Natural killer cell (primary cell): ENCODE measurements around the gene FLYWCH1. TPM values are rescaled to one million over a fixed set of nuclear protein-coding genes. Genes with fewer than 3 reads are reported as not detected.

ENCODE experiments used
- ATAC-seq, 3 donors: fragments of 150-1000 bp in 2 of 3; fragments of 200-7000 bp in 1 of 3; cut with Tn5 transposase; 1 replicate in 1 of 3; 2 replicates in 2 of 3; pipeline ENCODE4 v1.10.0; 2021; ENCODE audit warnings: mild to moderate bottlenecking in 2 of 3, moderate library complexity in 2 of 3
- DNase-seq, 2 donors: peaks; one replicate each; pipeline versions ENCODE4 v3.0.0 to v3.0.0-alpha.2; 2013 to 2021; ENCODE audit warnings: mixed read lengths in 1 of 2
- H3K27ac ChIP-seq: one replicate; pipeline ENCODE4 v1.5.1; 2013; ENCODE audit warnings: mild to moderate bottlenecking, low read length
- H3K27me3 ChIP-seq: one replicate; pipeline ENCODE4 v1.6.1; 2013; ENCODE audit warnings: low read length; ENCODE audit not compliant: control insufficient read depth, insufficient read depth
- H3K36me3 ChIP-seq: one replicate; pipeline ENCODE4 v1.6.1; 2013; ENCODE audit warnings: low read length; ENCODE audit not compliant: control insufficient read depth, insufficient read depth
- H3K4me1 ChIP-seq: one replicate; pipeline ENCODE4 v1.6.1; 2013; ENCODE audit warnings: low read length; ENCODE audit not compliant: control insufficient read depth, insufficient read depth
- H3K4me3 ChIP-seq: one replicate; pipeline ENCODE4 v1.5.1; 2013; ENCODE audit warnings: low read length
- H3K9me3 ChIP-seq: one replicate; pipeline ENCODE4 v1.6.1; 2013; ENCODE audit warnings: low read length; ENCODE audit not compliant: control insufficient read depth, insufficient read depth
- H3K27ac Mint-ChIP-seq, 2 donors: one replicate each; pipeline ENCODE4 v1.8.0; 2022; ENCODE audit warnings: mild to moderate bottlenecking in 2 of 2, mixed read lengths in 2 of 2, moderate library complexity in 1 of 2
- H3K27me3 Mint-ChIP-seq, 2 donors: one replicate each; pipeline ENCODE4 v1.8.0; 2022; ENCODE audit warnings: low read depth in 2 of 2, mixed read lengths in 2 of 2
- H3K36me3 Mint-ChIP-seq: one replicate; pipeline ENCODE4 v1.8.0; 2022; ENCODE audit warnings: mixed read lengths
- H3K4me1 Mint-ChIP-seq, 2 donors: one replicate each; pipeline ENCODE4 v1.8.0; 2022; ENCODE audit warnings: mixed read lengths in 2 of 2
- H3K4me3 Mint-ChIP-seq: one replicate; pipeline ENCODE4 v1.8.0; 2022; ENCODE audit warnings: mild to moderate bottlenecking, moderate library complexity, mixed read lengths
- H3K9me3 Mint-ChIP-seq, 2 donors: one replicate each; pipeline ENCODE4 v1.8.0; 2022; ENCODE audit warnings: mixed read lengths in 2 of 2
- WGBS: methylation state at CpG from one replicate; pipeline ENCODE4 v1.1.7; 2013; ENCODE audit warnings: missing lambda C conversion rate; ENCODE audit not compliant: insufficient coverage; 5-methylcytosine and 5-hydroxymethylcytosine counted together
- intact Hi-C: fragments of 100-400 bp; cut with micrococcal nuclease; formaldehyde crosslinking; loops from one replicate; pipeline ENCODE4 v1.14.2; 2022
- total RNA-seq, 4 donors: library from RNA; stranded (reverse); fragments of 120-200 nt in 1 of 4; gene quantifications; one replicate each; pipeline versions ENCODE4 v1.2.3 to v1.2.4, GENCODE V29; 2013 to 2022
- TF ChIP-seq, protein P1 (sequence below): fragments of 200-600 bp; IDR thresholded peaks from one replicate; pipeline ENCODE4 v1.8.0; 2022; ENCODE audit warnings: antibody characterized with exemption

The FLYWCH1 gene
- total RNA-seq, 3 donors from 2014 or later (not counting 1 experiment from before 2014, with no cell fraction given), result 85.1 to 148 (median 130) TPM

DNA sequence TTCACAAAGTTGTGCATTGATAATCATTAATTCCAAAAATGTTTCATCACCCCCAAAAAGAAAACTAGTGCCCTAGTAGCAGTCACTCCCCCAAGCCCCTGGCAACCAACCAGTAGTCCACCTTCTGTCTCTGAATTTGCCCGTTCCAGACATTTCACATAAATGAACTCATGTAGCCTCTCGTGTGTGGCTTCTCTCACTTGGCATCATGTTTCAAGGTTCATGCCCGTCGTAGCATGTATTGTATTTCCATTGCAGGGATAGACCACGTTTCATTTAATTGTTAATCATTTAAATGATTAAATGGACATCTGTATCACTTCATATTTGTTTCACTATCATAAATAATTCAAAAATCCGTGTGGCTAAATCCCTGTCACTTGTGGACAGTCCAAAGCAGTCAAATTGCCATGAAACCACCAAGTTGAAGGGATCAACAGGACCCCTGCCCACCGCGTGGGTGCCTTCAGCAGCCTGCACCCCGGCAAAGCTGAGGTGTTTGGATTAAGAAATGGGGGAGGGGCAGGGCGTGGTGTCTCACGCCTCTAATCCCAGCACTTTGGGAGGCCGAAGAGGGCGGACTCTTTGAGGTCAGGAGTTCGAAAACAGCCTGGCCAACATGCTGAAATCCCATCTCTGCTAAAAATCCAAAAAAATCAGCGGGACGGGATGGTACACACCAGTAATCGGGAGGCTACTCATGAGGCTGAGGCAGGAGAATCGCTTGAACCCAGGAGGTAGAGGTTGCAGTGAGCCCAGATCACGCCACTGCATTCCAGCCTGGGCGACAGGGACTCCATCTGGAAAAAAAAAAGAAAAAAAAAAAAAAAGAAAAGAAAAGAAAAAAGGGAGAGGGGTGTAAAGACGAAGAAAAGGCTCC is 37.5 kb upstream of the FLYWCH1 start:
- H3K27me3 Mint-ChIP-seq, result no peaks in the 10 kb centered on the region
- H3K36me3 ChIP-seq, result no peaks in the 10 kb centered on the region
- no peaks in the 10 kb centered on the region for H3K27me3 ChIP-seq
- H3K4me1 ChIP-seq, result peaks cover 10% of the 10 kb centered on the region
- no peak overlapping the region for H3K27ac ChIP-seq
- intact Hi-C loops, result loop anchor here (2.0 kb wide), 1 partner anchor 45 kb away; no protein-coding TSS in a partner anchor
- DNase-seq, result no peak
- 74% methylated on average over 21 of the region's 21 CpGs for WGBS
- no peaks in the 10 kb centered on the region for H3K4me1 Mint-ChIP-seq
- TF ChIP-seq, protein P1, sequence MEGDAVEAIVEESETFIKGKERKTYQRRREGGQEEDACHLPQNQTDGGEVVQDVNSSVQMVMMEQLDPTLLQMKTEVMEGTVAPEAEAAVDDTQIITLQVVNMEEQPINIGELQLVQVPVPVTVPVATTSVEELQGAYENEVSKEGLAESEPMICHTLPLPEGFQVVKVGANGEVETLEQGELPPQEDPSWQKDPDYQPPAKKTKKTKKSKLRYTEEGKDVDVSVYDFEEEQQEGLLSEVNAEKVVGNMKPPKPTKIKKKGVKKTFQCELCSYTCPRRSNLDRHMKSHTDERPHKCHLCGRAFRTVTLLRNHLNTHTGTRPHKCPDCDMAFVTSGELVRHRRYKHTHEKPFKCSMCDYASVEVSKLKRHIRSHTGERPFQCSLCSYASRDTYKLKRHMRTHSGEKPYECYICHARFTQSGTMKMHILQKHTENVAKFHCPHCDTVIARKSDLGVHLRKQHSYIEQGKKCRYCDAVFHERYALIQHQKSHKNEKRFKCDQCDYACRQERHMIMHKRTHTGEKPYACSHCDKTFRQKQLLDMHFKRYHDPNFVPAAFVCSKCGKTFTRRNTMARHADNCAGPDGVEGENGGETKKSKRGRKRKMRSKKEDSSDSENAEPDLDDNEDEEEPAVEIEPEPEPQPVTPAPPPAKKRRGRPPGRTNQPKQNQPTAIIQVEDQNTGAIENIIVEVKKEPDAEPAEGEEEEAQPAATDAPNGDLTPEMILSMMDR, result no peak
- H3K9me3 Mint-ChIP-seq, result no peaks in the 10 kb centered on the region
- H3K9me3 ChIP-seq, result no peaks in the 10 kb centered on the region
- no peak for ATAC-seq
- H3K4me3 Mint-ChIP-seq, result no peak overlapping the region
- no peaks in the 10 kb centered on the region for H3K36me3 Mint-ChIP-seq
- no peak overlapping the region for H3K4me3 ChIP-seq
- no peak overlapping the region for H3K27ac Mint-ChIP-seq

DNA sequence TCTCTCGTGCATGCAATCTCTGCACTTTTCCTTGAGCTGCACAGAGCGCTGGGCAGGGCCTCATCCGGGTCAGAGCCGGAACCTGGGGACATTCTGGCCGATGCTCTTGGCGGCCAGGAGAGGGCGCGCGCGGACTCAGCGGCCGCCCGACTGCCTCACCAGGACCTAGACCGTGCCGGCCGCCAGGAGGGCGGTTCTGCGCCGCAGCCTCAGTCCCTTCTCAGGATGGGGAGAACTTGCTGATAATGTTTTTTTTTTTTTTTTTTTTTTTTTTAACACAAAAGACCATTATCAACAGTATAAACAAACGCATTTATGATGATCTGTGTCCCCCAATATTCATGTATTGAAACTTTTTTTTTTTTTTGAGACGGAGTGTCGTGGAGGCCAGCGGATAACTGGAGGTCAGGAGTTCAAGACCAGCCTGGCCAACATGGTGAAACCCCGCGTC is 36.8 kb upstream of the FLYWCH1 start:
- Mint-ChIP-seq H3K9me3 (no peaks in the 10 kb centered on the region), H3K36me3 (no peaks in the 10 kb centered on the region), H3K4me3 (no peak overlapping the region), H3K4me1 (no peaks in the 10 kb centered on the region), H3K27me3 (no peaks in the 10 kb centered on the region), H3K27ac (no peak overlapping the region)
- Histone ChIP-seq H3K36me3 (no peaks in the 10 kb centered on the region), H3K27me3 (no peaks in the 10 kb centered on the region), H3K9me3 (no peaks in the 10 kb centered on the region), H3K4me3 (no peak overlapping the region), H3K4me1 (peaks cover 10% of the 10 kb centered on the region), H3K27ac (no peak overlapping the region)
- ATAC-seq (peak; percentile 98 to 100 (median 100)), DNase-seq (peak; percentile 60 to 87)
- intact Hi-C loops, result loop anchor here (2.0 kb wide), 1 partner anchor 44 kb away; no protein-coding TSS in a partner anchor
- TF ChIP-seq, protein P1, result peak; percentile 90
- 17% methylated on average over 19 of the region's 25 CpGs for WGBS

DNA sequence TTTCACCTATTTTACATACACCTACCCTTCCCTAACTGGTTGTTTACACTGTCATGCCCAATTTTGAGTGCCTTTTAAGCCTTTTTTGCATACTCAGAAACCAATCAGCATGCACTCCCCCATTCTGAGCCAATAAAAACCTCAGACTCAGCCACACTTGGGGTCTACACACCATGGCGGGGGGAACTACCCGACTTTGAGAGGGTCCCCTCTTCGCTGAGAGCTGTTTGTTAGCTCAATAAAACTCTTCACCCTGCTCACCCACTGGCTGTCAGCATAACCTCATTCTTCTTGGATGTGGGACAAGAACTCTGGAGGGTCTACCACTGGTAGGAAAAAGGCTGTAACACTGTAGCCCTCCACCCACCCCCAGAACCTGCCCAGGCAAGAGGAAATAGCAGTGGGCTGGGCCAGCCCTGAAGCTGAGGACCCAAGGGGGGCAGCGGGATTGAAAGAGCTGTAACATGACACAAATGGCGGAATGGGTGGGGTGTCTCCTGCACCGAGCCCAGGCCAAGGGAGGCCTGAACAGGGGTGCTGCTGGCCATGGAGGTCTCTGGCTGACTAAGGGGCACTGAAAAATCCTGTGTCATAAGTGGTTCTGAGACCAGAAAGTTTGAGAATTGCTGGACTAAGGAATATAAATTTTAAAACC is 31.8 kb upstream of the FLYWCH1 start:
- no peak for ATAC-seq
- no peak for DNase-seq
- Histone ChIP-seq H3K27ac (no peak overlapping the region), H3K27me3 (no peaks in the 10 kb centered on the region), H3K4me3 (no peak overlapping the region), H3K4me1 (peaks cover 18% of the 10 kb centered on the region), H3K9me3 (no peaks in the 10 kb centered on the region), H3K36me3 (no peaks in the 10 kb centered on the region)
- Mint-ChIP-seq H3K4me3 (peak overlapping the region; percentile 25), H3K9me3 (no peaks in the 10 kb centered on the region), H3K36me3 (no peaks in the 10 kb centered on the region), H3K27ac (no peak overlapping the region), H3K4me1 (peaks cover 7 to 18% of the 10 kb centered on the region in 2 donors), H3K27me3 (no peaks in the 10 kb centered on the region)
- intact Hi-C loops, result loop anchor here (5.0 kb wide), 1 partner anchor 38 kb away; no protein-coding TSS in a partner anchor
- TF ChIP-seq, protein P1, result no peak
- WGBS, result 89% methylated on average over 6 of the region's 6 CpGs
